Measurements from ENCODE around the gene DDR1.

DNA sequence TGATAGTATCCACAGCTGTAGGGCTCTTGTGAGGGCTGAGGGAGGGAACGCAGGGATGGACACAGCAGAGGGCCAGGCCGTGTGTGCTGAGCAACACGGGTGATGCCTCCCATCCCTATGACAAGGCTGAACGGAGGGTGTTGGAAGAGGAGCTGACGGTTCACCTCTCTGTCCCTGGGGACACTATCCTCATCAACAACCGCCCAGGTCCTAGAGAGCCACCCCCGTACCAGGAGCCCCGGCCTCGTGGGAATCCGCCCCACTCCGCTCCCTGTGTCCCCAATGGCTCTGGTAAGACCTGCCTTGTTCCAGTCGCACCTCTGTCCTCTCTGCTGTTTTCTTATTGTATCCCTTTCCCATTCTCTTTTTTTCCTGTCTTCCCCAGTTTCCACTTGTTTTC is 10.1 kb downstream of the DDR1 start:
- TF ChIP-seq, protein P1, sequence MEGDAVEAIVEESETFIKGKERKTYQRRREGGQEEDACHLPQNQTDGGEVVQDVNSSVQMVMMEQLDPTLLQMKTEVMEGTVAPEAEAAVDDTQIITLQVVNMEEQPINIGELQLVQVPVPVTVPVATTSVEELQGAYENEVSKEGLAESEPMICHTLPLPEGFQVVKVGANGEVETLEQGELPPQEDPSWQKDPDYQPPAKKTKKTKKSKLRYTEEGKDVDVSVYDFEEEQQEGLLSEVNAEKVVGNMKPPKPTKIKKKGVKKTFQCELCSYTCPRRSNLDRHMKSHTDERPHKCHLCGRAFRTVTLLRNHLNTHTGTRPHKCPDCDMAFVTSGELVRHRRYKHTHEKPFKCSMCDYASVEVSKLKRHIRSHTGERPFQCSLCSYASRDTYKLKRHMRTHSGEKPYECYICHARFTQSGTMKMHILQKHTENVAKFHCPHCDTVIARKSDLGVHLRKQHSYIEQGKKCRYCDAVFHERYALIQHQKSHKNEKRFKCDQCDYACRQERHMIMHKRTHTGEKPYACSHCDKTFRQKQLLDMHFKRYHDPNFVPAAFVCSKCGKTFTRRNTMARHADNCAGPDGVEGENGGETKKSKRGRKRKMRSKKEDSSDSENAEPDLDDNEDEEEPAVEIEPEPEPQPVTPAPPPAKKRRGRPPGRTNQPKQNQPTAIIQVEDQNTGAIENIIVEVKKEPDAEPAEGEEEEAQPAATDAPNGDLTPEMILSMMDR (IDR thresholded peaks at IDR 0.05), result no peak
- TF ChIP-seq POLR2A (IDR thresholded peaks at IDR 0.05), result no peak
